HepG2 (cell line): Measurements from ENCODE around the gene CPNE1. TPM values are rescaled to one million over a fixed set of nuclear protein-coding genes. Genes with fewer than 3 reads are reported as not detected.

ENCODE experiments used
- ATF7-NPFF ChIP-seq: sonication (generic); formaldehyde crosslinking; IDR thresholded peaks from 2 replicates; pipeline ENCODE4 v1.8.1; 2023; ENCODE audit warnings: mild to moderate bottlenecking, low read depth, missing genetic modification reagents, moderate library complexity
- EED ChIP-seq: sonication (generic); formaldehyde crosslinking; IDR thresholded peaks from 2 replicates; pipeline ENCODE4 v1.5.0; 2020; ENCODE audit warnings: mild to moderate bottlenecking, missing genetic modification reagents
- GATAD2A ChIP-seq: IDR thresholded peaks from 2 replicates; pipeline ENCODE4 v1.6.1; 2016
- NFE2L1 ChIP-seq: sonication (generic); formaldehyde crosslinking; IDR thresholded peaks from 2 replicates; pipeline ENCODE4 v1.4.0; 2020; ENCODE audit warnings: missing genetic modification reagents, mild to moderate bottlenecking, borderline replicate concordance
- NR2F6 ChIP-seq, 2 experiments: IDR thresholded peaks; 2 replicates each; pipeline ENCODE4 v1.6.1; 2016; ENCODE audit warnings: antibody characterized with exemption in 1 of 2, mild to moderate bottlenecking in 1 of 2
- SCMH1 ChIP-seq: sonication (generic); formaldehyde crosslinking; IDR thresholded peaks from 2 replicates; pipeline ENCODE4 v1.9.0; 2021; ENCODE audit warnings: missing genetic modification reagents, mild to moderate bottlenecking, borderline replicate concordance
- SMARCE1 ChIP-seq: fragments of 450-650 bp; IDR thresholded peaks from 2 replicates; pipeline ENCODE4 v1.6.1; 2017; ENCODE audit warnings: borderline replicate concordance
- THAP7 ChIP-seq: sonication (generic); formaldehyde crosslinking; IDR thresholded peaks from 2 replicates; pipeline ENCODE4 v1.8.1; 2023; ENCODE audit warnings: mild to moderate bottlenecking, missing genetic modification reagents
- YY1 ChIP-seq: IDR thresholded peaks from 2 replicates; pipeline ENCODE4 v1.6.1; 2011; ENCODE audit warnings: low read length, low read depth, moderate library complexity, mild to moderate bottlenecking; ENCODE audit not compliant: insufficient read depth, insufficient replicate concordance
- ZBTB38 ChIP-seq: sonication (generic); formaldehyde crosslinking; IDR thresholded peaks from 2 replicates; pipeline ENCODE4 v1.5.1; 2020; ENCODE audit warnings: mild to moderate bottlenecking, missing genetic modification reagents
- ZNF253 ChIP-seq: sonication (generic); formaldehyde crosslinking; IDR thresholded peaks from 2 replicates; pipeline ENCODE4 v1.8.0; 2022; ENCODE audit warnings: mild to moderate bottlenecking, missing genetic modification reagents, borderline replicate concordance
- ZNF589 ChIP-seq: sonication (generic); formaldehyde crosslinking; conservative IDR thresholded peaks from 2 replicates; pipeline ENCODE4 v1.8.0; 2022; ENCODE audit warnings: mild to moderate bottlenecking, moderate library complexity, missing genetic modification reagents
- ZNF652 ChIP-seq: IDR thresholded peaks from 2 replicates; pipeline ENCODE4 v1.6.1; 2016; ENCODE audit warnings: low read depth, borderline replicate concordance
- polyA plus RNA-seq, 8 experiments: library from polyadenylated mRNA; depleted of rRNA in 3 of 8; stranded (reverse) in 7 of 8; unstranded in 1 of 8; fragments of >200 nt; fragmentation: Illumina TruSeq in 4 of 8; extraction: Trizol in 4 of 8; gene quantifications; 2 replicates each; pipeline versions ENCODE4 v1.2.1 to v1.2.3, GENCODE V29; 2011 to 2016; ENCODE audit warnings: low read depth in 4 of 8, missing spikeins in 1 of 8, mixed read lengths in 1 of 8; ENCODE audit not compliant: insufficient read depth in 1 of 8
- total RNA-seq, 5 experiments: library from RNA; depleted of rRNA; stranded (reverse); fragments of >200 nt; fragmentation: Illumina TruSeq; extraction: Trizol; gene quantifications; 2 replicates each; pipeline ENCODE4 v1.2.3, GENCODE V29; 2016; ENCODE audit warnings: low read depth in 1 of 5
- TF ChIP-seq, protein P1 (sequence below): sonication (generic); formaldehyde crosslinking; IDR thresholded peaks from 2 replicates; pipeline ENCODE4 v1.4.0; 2020; ENCODE audit warnings: missing genetic modification reagents
- TF ChIP-seq, protein P2 (sequence below): sonication (generic); formaldehyde crosslinking; IDR thresholded peaks from 2 replicates; pipeline ENCODE4 v1.5.1; 2020; ENCODE audit warnings: mild to moderate bottlenecking, missing genetic modification reagents, moderate library complexity
- TF ChIP-seq, protein P3 (sequence below): sonication (generic); formaldehyde crosslinking; IDR thresholded peaks from 2 replicates; pipeline ENCODE4 v1.5.0; 2020; ENCODE audit warnings: mild to moderate bottlenecking, missing genetic modification reagents
- TF ChIP-seq, protein P4 (sequence below): sonication (generic); formaldehyde crosslinking; IDR thresholded peaks from 2 replicates; pipeline ENCODE4 v1.4.0; 2020; ENCODE audit warnings: missing genetic modification reagents
- TF ChIP-seq, protein P5 (sequence below): sonication (generic); formaldehyde crosslinking; IDR thresholded peaks from 2 replicates; pipeline ENCODE4 v1.8.0; 2022; ENCODE audit warnings: mild to moderate bottlenecking, missing genetic modification reagents, moderate library complexity
- TF ChIP-seq, protein P6 (sequence below): sonication (generic); formaldehyde crosslinking; IDR thresholded peaks from 2 replicates; pipeline ENCODE4 v1.5.0; 2020; ENCODE audit warnings: mild to moderate bottlenecking, missing genetic modification reagents
- TF ChIP-seq, protein P7 (sequence below): sonication (generic); formaldehyde crosslinking; conservative IDR thresholded peaks from 2 replicates; pipeline ENCODE4 v1.4.0; 2020; ENCODE audit warnings: missing genetic modification reagents

Gene CPNE1
- total and polyA plus RNA-seq, 2 of the 13 experiments (the other 11 are each of a cell fraction or from before 2014, with no cell fraction given) = 408 to 431 TPM

GRCh38 chr20:35604449-35604747 lies 60.3 kb downstream of the CPNE1 start (continued):
- TF ChIP-seq EED (CRISPR knock-in tag) (no peak), ATF7-NPFF (0 out of 2 replicates have a peak, but pooled peaks have one; percentile 25), YY1 (no peak), NR2F6 (IDR thresholded peaks at IDR 0.05) (no peak), NR2F6 (CRISPR knock-in tag; IDR thresholded peaks at IDR 0.05) (peak; percentile 33; the same call in 1 of the 2 replicates), NFE2L1 (CRISPR knock-in tag) (no peak), SCMH1 (CRISPR knock-in tag) (no peak), THAP7 (CRISPR knock-in tag) (no peak), ZNF652 (CRISPR knock-in tag) (no peak), GATAD2A (CRISPR knock-in tag) (0 out of 2 replicates have a peak, but pooled peaks have one; percentile 13), ZNF589 (CRISPR knock-in tag) (no peak), ZNF253 (no peak), ZBTB38 (CRISPR knock-in tag) (0 out of 2 replicates have a peak, but pooled peaks have one; percentile 26), SMARCE1 (no peak)
- TF ChIP-seq, protein P1, sequence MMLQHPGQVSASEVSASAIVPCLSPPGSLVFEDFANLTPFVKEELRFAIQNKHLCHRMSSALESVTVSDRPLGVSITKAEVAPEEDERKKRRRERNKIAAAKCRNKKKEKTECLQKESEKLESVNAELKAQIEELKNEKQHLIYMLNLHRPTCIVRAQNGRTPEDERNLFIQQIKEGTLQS (CRISPR knock-in tag) = no peak
- TF ChIP-seq, protein P2, sequence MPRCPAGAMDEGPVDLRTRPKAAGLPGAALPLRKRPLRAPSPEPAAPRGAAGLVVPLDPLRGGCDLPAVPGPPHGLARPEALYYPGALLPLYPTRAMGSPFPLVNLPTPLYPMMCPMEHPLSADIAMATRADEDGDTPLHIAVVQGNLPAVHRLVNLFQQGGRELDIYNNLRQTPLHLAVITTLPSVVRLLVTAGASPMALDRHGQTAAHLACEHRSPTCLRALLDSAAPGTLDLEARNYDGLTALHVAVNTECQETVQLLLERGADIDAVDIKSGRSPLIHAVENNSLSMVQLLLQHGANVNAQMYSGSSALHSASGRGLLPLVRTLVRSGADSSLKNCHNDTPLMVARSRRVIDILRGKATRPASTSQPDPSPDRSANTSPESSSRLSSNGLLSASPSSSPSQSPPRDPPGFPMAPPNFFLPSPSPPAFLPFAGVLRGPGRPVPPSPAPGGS (CRISPR knock-in tag) = no peak
- TF ChIP-seq, protein P3, sequence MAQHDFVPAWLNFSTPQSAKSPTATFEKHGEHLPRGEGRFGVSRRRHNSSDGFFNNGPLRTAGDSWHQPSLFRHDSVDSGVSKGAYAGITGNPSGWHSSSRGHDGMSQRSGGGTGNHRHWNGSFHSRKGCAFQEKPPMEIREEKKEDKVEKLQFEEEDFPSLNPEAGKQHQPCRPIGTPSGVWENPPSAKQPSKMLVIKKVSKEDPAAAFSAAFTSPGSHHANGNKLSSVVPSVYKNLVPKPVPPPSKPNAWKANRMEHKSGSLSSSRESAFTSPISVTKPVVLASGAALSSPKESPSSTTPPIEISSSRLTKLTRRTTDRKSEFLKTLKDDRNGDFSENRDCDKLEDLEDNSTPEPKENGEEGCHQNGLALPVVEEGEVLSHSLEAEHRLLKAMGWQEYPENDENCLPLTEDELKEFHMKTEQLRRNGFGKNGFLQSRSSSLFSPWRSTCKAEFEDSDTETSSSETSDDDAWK (CRISPR knock-in tag) = no peak
- TF ChIP-seq, protein P4, sequence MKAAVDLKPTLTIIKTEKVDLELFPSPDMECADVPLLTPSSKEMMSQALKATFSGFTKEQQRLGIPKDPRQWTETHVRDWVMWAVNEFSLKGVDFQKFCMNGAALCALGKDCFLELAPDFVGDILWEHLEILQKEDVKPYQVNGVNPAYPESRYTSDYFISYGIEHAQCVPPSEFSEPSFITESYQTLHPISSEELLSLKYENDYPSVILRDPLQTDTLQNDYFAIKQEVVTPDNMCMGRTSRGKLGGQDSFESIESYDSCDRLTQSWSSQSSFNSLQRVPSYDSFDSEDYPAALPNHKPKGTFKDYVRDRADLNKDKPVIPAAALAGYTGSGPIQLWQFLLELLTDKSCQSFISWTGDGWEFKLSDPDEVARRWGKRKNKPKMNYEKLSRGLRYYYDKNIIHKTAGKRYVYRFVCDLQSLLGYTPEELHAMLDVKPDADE (CRISPR knock-in tag) = no peak
- TF ChIP-seq, protein P5, sequence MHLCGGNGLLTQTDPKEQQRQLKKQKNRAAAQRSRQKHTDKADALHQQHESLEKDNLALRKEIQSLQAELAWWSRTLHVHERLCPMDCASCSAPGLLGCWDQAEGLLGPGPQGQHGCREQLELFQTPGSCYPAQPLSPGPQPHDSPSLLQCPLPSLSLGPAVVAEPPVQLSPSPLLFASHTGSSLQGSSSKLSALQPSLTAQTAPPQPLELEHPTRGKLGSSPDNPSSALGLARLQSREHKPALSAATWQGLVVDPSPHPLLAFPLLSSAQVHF (CRISPR knock-in tag) = no peak
- TF ChIP-seq, protein P6, sequence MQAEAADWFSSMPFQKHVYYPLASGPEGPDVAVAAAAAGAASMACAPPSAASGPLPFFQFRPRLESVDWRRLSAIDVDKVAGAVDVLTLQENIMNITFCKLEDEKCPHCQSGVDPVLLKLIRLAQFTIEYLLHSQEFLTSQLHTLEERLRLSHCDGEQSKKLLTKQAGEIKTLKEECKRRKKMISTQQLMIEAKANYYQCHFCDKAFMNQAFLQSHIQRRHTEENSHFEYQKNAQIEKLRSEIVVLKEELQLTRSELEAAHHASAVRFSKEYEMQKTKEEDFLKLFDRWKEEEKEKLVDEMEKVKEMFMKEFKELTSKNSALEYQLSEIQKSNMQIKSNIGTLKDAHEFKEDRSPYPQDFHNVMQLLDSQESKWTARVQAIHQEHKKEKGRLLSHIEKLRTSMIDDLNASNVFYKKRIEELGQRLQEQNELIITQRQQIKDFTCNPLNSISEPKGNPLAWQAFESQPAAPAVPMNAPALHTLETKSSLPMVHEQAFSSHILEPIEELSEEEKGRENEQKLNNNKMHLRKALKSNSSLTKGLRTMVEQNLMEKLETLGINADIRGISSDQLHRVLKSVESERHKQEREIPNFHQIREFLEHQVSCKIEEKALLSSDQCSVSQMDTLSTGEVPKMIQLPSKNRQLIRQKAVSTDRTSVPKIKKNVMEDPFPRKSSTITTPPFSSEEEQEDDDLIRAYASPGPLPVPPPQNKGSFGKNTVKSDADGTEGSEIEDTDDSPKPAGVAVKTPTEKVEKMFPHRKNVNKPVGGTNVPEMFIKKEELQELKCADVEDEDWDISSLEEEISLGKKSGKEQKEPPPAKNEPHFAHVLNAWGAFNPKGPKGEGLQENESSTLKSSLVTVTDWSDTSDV = no peak
- TF ChIP-seq, protein P7, sequence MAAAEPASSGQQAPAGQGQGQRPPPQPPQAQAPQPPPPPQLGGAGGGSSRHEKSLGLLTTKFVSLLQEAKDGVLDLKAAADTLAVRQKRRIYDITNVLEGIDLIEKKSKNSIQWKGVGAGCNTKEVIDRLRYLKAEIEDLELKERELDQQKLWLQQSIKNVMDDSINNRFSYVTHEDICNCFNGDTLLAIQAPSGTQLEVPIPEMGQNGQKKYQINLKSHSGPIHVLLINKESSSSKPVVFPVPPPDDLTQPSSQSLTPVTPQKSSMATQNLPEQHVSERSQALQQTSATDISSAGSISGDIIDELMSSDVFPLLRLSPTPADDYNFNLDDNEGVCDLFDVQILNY (CRISPR knock-in tag) = no peak
